Endothelial cell of umbilical vein (primary cell): ENCODE results near the gene RIPK3. TPM values are rescaled to one million over a fixed set of nuclear protein-coding genes. Genes with fewer than 3 reads are reported as not detected.

ENCODE experiments used
- BruUV-seq: library from RNA; stranded (reverse); fragments of 400-500 nt; replicated peaks from 2 replicates; lab custom pipeline; 2021; lab: Mats Ljungman, UMichigan
- CTCF ChIA-PET: fragments of 300-600, 350-600 bp; sonication (Branson Sonifier 250); formaldehyde crosslinking; loops from one replicate; lab custom pipeline; 2021; ENCODE audit warnings: antibody characterized with exemption, inconsistent platforms; lab: Charles Lee
- POLR2A ChIA-PET: fragments of 300-600, 350-600 bp; sonication (Branson Sonifier 250); formaldehyde crosslinking; loops from one replicate; lab custom pipeline; 2021; ENCODE audit warnings: antibody characterized with exemption, inconsistent platforms; lab: Charles Lee
- DNase-seq: peaks from one replicate; pipeline ENCODE4 v3.0.0-alpha.2; 2011; ENCODE audit warnings: low read depth, low spot score
- FAIRE-seq: peaks from 2 replicates; lab custom pipeline; 2011; peaks lifted over from hg19 to GRCh38; lab: Jason Lieb, UNC
- H2AFZ ChIP-seq: 2 replicates; pipeline ENCODE4 v1.6.0; 2012; ENCODE audit warnings: low read depth, low read length, control low read depth, inconsistent platforms
- H3K27ac ChIP-seq: 2 replicates; pipeline ENCODE4 v1.5.1; 2011; ENCODE audit warnings: low read depth, mild to moderate bottlenecking, control low read depth, low read length, moderate library complexity; ENCODE audit not compliant: insufficient read depth
- H3K27me3 ChIP-seq, 2 experiments: 2 replicates each; pipeline versions ENCODE4 v1.6.0 to v1.6.1; 2011; ENCODE audit warnings: low read length in 2 of 2, mixed read lengths in 1 of 2; ENCODE audit not compliant: control insufficient read depth in 2 of 2, insufficient read depth in 2 of 2
- H3K36me3 ChIP-seq, 2 experiments: 2 replicates in 1 of 2; 3 replicates in 1 of 2; pipeline ENCODE4 v1.5.1; 2011; ENCODE audit warnings: low read length in 2 of 2, mild to moderate bottlenecking in 1 of 2, moderate library complexity in 1 of 2; ENCODE audit not compliant: control insufficient read depth in 2 of 2, insufficient read depth in 2 of 2; ENCODE audit errors: extremely low read depth in 1 of 2
- H3K4me1 ChIP-seq: 3 replicates; pipeline ENCODE4 v1.5.1; 2011; ENCODE audit warnings: mild to moderate bottlenecking, low read length; ENCODE audit not compliant: control insufficient read depth, insufficient read depth; ENCODE audit errors: extremely low read depth
- H3K4me2 ChIP-seq: 2 replicates; pipeline ENCODE4 v1.6.1; 2011; ENCODE audit warnings: low read length, control low read depth, mixed read lengths; ENCODE audit not compliant: insufficient read depth
- H3K4me3 ChIP-seq, 3 experiments: fragments of 200-600 bp in 1 of 3; sonication (generic), shearing (Covaris generic) in 1 of 3; replicated peaks in 1 of 3; 2 replicates each; pipeline ENCODE4 v1.5.1; 2011 to 2016; ENCODE audit warnings: control low read depth in 3 of 3, low read length in 3 of 3, mild to moderate bottlenecking in 2 of 3, inconsistent platforms in 1 of 3, low read depth in 1 of 3, moderate library complexity in 1 of 3; ENCODE audit not compliant: insufficient read depth in 1 of 3
- H3K79me2 ChIP-seq: 2 replicates; pipeline ENCODE4 v1.6.0; 2012; ENCODE audit warnings: low read length, inconsistent platforms; ENCODE audit not compliant: control insufficient read depth, insufficient read depth
- H3K9ac ChIP-seq: replicated peaks from 2 replicates; pipeline ENCODE3; 2011; ENCODE audit warnings: low read length, control low read depth; ENCODE audit not compliant: insufficient read depth; ENCODE audit errors: extremely low read depth
- H3K9me1 ChIP-seq: replicated peaks from 3 replicates; pipeline ENCODE4 v1.6.0; 2011; ENCODE audit warnings: mild to moderate bottlenecking, low read length; ENCODE audit not compliant: control insufficient read depth, insufficient read depth; ENCODE audit errors: extremely low read depth
- H3K9me3 ChIP-seq: replicated peaks from 2 replicates; pipeline ENCODE4 v1.5.1; 2012; ENCODE audit warnings: low read length, inconsistent platforms; ENCODE audit not compliant: control insufficient read depth, insufficient read depth
- H4K20me1 ChIP-seq: replicated peaks from 2 replicates; pipeline ENCODE3; 2011; ENCODE audit warnings: mild to moderate bottlenecking, low read length; ENCODE audit not compliant: control insufficient read depth, insufficient read depth; ENCODE audit errors: extremely low read depth
- CTCF ChIP-seq, 2 donors: IDR thresholded peaks; 1 replicate in 1 of 2; 2 replicates in 1 of 2; pipeline ENCODE4 v1.5.1; 2011; ENCODE audit warnings: low read length in 2 of 2, mild to moderate bottlenecking in 2 of 2, moderate library complexity in 2 of 2, control low read depth in 1 of 2, inconsistent platforms in 1 of 2, low read depth in 1 of 2; ENCODE audit not compliant: insufficient read depth in 1 of 2; ENCODE audit errors: extremely low read depth in 1 of 2
- EZH2 ChIP-seq: IDR thresholded peaks from 2 replicates; pipeline ENCODE4 v1.6.1; 2012; ENCODE audit warnings: borderline replicate concordance, low read depth, mild to moderate bottlenecking, moderate library complexity, low read length, inconsistent platforms; ENCODE audit not compliant: severe bottlenecking
- FOS ChIP-seq: IDR thresholded peaks from 2 replicates; pipeline ENCODE4 v1.6.1; 2011; ENCODE audit warnings: mild to moderate bottlenecking, low read length, moderate library complexity, borderline replicate concordance; ENCODE audit not compliant: insufficient read depth
- GATA2 ChIP-seq: IDR thresholded peaks from 2 replicates; pipeline ENCODE4 v1.7.0; 2011; ENCODE audit warnings: low read depth, mild to moderate bottlenecking, moderate library complexity, mixed read lengths, low read length; ENCODE audit not compliant: insufficient read length, insufficient read depth
- JUN ChIP-seq: IDR thresholded peaks from 2 replicates; pipeline ENCODE4 v1.6.1; 2011; ENCODE audit warnings: borderline replicate concordance, low read depth; ENCODE audit not compliant: insufficient read length, insufficient read depth
- MAX ChIP-seq: IDR thresholded peaks from 2 replicates; pipeline ENCODE4 v1.6.1; 2011; ENCODE audit not compliant: insufficient read depth, insufficient read length
- MYC ChIP-seq: IDR thresholded peaks from one replicate; pipeline ENCODE4 v1.6.1; 2011; ENCODE audit warnings: mild to moderate bottlenecking, low read depth, low read length
- POLR2A ChIP-seq: IDR thresholded peaks from 2 replicates; pipeline ENCODE4 v1.6.1; 2012; ENCODE audit warnings: low read depth, mild to moderate bottlenecking, control low read depth, low read length
- POLR2AphosphoS5 ChIP-seq: IDR thresholded peaks from 2 replicates; pipeline ENCODE4 v1.6.1; 2012; ENCODE audit warnings: low read depth, mild to moderate bottlenecking, control low read depth, low read length, moderate library complexity; ENCODE audit not compliant: insufficient read depth
- dilution Hi-C: fragments of 300-500 bp; cut with MboI; formaldehyde crosslinking; loops from one replicate; pipeline ENCODE4 v1.15.0; 2019; ENCODE audit warnings: low sequenced_read_pairs; ENCODE audit not compliant: extremely low pct_ligation_motif_present
- intact Hi-C: fragments of 100-400 bp; cut with micrococcal nuclease; formaldehyde crosslinking; loops from one replicate; pipeline ENCODE4 v1.10.0; 2022
- polyA plus RNA-seq, 4 experiments: library from polyadenylated mRNA; depleted of rRNA in 3 of 4; stranded (reverse) in 3 of 4; unstranded in 1 of 4; fragments of >200 nt; gene quantifications; 2 replicates each; pipeline versions ENCODE4 v1.2.1 to v1.2.3, GENCODE V29; 2011 to 2012; ENCODE audit warnings: missing spikeins in 1 of 4
- total RNA-seq: library from RNA; stranded (reverse); gene quantifications from 2 replicates; pipeline ENCODE4 v1.2.3, GENCODE V29; 2021

RIPK3 gene
- total and polyA plus RNA-seq, 2 donors (not counting 3 experiments of a cell fraction or from before 2014, with no cell fraction given) = 3.1 to 5.1 TPM

GRCh38 chr14:24289649-24290280, 50.0 kb downstream of the RIPK3 start:
- H2AFZ ChIP-seq = no peak overlapping the region
- H3K9ac ChIP-seq = no peak overlapping the region
- no peaks in the 10 kb centered on the region for H3K79me2 ChIP-seq
- DNase-seq = no peak
- FAIRE-seq = no peak
- BruUV-seq = no TSS peak
- H3K36me3 ChIP-seq = peaks cover 0 to 14% of the 10 kb centered on the region in 2 experiments
- no peak overlapping the region for H3K4me3 ChIP-seq
- H3K9me1 ChIP-seq = no peaks in the 10 kb centered on the region
- no peak overlapping the region for H3K27ac ChIP-seq
- H4K20me1 ChIP-seq = no peaks in the 10 kb centered on the region
- ChIA-PET CTCF (interaction anchor here (0.8 to 3.5 kb wide), 3 partner anchors 18 to 74 kb away, joined by 3 to 16 read pairs (median 5); partner anchors contain the start of genes CIDEB and MDP1), POLR2A (no interaction called here)
- intact Hi-C loops = no loop called here
- no peaks in the 10 kb centered on the region for H3K9me3 ChIP-seq
- H3K4me1 ChIP-seq = no peaks in the 10 kb centered on the region
- no peak overlapping the region for H3K4me2 ChIP-seq
- dilution Hi-C loops = no loop called here
- H3K27me3 ChIP-seq = no peaks in the 10 kb centered on the region
- no peak for TF ChIP-seq GATA2
- TF ChIP-seq MAX = no peak
- no peak for TF ChIP-seq MYC
- no peak for TF ChIP-seq POLR2A
- TF ChIP-seq EZH2 = no peak
- TF ChIP-seq JUN = no peak
- no peak for TF ChIP-seq CTCF (IDR thresholded peaks at IDR 0.05; ENCODE audit: extremely low read depth in 1 of 2, insufficient read depth in 1 of 2, low read depth in 1 of 2, low read length in 2 of 2)
- no peak for TF ChIP-seq FOS
- TF ChIP-seq POLR2AphosphoS5 = no peak
